HEK293T (cell line): ENCODE results near the gene NAA25.
"Not testable (repeated sequence)": the region's sequence is repeated elsewhere in the genome, so short reads cannot be mapped to it uniquely, and the experiment has no call there.

Experiments used
- CTCF ChIA-PET: fragments of 350-600 bp; formaldehyde crosslinking; extraction: SDS; loops from one replicate; lab custom pipeline; 2021; ENCODE audit warnings: antibody characterized with exemption, inconsistent platforms; lab: Yijun Ruan, JAX
- POLR2A ChIA-PET: fragments of 350-600 bp; formaldehyde crosslinking; extraction: SDS; loops from one replicate; lab custom pipeline; 2020; ENCODE audit warnings: antibody characterized with exemption, inconsistent platforms; lab: Yijun Ruan, JAX
- DNase-seq: peaks from one replicate; pipeline ENCODE4 v3.0.0; 2012; ENCODE audit warnings: mixed read lengths; ENCODE audit errors: extremely low spot score
- ARNT ChIP-seq: fragments of 450-650 bp; IDR thresholded peaks from 2 replicates; pipeline ENCODE4 v1.6.1; 2017; ENCODE audit warnings: mild to moderate bottlenecking
- BHLHE40 ChIP-seq: fragments of 450-650 bp; IDR thresholded peaks from 2 replicates; pipeline ENCODE4 v1.6.1; 2016; ENCODE audit warnings: mild to moderate bottlenecking, moderate library complexity, borderline replicate concordance
- CTBP1 ChIP-seq: fragments of 450-650 bp; IDR thresholded peaks from 2 replicates; pipeline ENCODE4 v1.6.1; 2016; ENCODE audit warnings: borderline replicate concordance
- ELF4 ChIP-seq: fragments of 450-650 bp; IDR thresholded peaks from 2 replicates; pipeline ENCODE4 v1.6.1; 2017; ENCODE audit warnings: antibody characterized with exemption
- FOXA1 ChIP-seq: fragments of 450-650 bp; IDR thresholded peaks from 2 replicates; pipeline ENCODE4 v1.6.1; 2016; ENCODE audit warnings: mild to moderate bottlenecking
- FOXK2 ChIP-seq: fragments of 450-650 bp; IDR thresholded peaks from 2 replicates; pipeline ENCODE4 v1.6.1; 2016; ENCODE audit warnings: mild to moderate bottlenecking
- FOXM1 ChIP-seq: fragments of 450-650 bp; IDR thresholded peaks from 2 replicates; pipeline ENCODE4 v1.6.1; 2017; ENCODE audit warnings: mild to moderate bottlenecking, borderline replicate concordance
- HDGF ChIP-seq: fragments of 450-650 bp; IDR thresholded peaks from 2 replicates; pipeline ENCODE4 v1.6.1; 2017; ENCODE audit warnings: antibody characterized with exemption, borderline replicate concordance
- L3MBTL2 ChIP-seq: fragments of 450-650 bp; conservative IDR thresholded peaks from 2 replicates; pipeline ENCODE4 v1.6.1; 2016; ENCODE audit warnings: mild to moderate bottlenecking
- LEF1 ChIP-seq: fragments of 450-650 bp; IDR thresholded peaks from 2 replicates; pipeline ENCODE4 v1.6.1; 2017; ENCODE audit warnings: mild to moderate bottlenecking, borderline replicate concordance
- NFRKB ChIP-seq: fragments of 450-650 bp; IDR thresholded peaks from 2 replicates; pipeline ENCODE4 v1.6.1; 2016; ENCODE audit warnings: mild to moderate bottlenecking, moderate library complexity
- SP1 ChIP-seq: fragments of 450-650 bp; IDR thresholded peaks from 2 replicates; pipeline ENCODE4 v1.6.1; 2017
- SUZ12 ChIP-seq: fragments of 450-650 bp; IDR thresholded peaks from 2 replicates; pipeline ENCODE4 v1.6.1; 2016; ENCODE audit warnings: mild to moderate bottlenecking
- TARDBP ChIP-seq: fragments of 450-650 bp; IDR thresholded peaks from 2 replicates; pipeline ENCODE4 v1.6.1; 2016
- ZNF384 ChIP-seq: fragments of 450-650 bp; IDR thresholded peaks from 2 replicates; pipeline ENCODE4 v1.6.1; 2016
- TF ChIP-seq, protein P1 (sequence below): fragments of 450-650 bp; IDR thresholded peaks from 2 replicates; pipeline ENCODE4 v1.6.1; 2016

The NAA25 gene

DNA sequence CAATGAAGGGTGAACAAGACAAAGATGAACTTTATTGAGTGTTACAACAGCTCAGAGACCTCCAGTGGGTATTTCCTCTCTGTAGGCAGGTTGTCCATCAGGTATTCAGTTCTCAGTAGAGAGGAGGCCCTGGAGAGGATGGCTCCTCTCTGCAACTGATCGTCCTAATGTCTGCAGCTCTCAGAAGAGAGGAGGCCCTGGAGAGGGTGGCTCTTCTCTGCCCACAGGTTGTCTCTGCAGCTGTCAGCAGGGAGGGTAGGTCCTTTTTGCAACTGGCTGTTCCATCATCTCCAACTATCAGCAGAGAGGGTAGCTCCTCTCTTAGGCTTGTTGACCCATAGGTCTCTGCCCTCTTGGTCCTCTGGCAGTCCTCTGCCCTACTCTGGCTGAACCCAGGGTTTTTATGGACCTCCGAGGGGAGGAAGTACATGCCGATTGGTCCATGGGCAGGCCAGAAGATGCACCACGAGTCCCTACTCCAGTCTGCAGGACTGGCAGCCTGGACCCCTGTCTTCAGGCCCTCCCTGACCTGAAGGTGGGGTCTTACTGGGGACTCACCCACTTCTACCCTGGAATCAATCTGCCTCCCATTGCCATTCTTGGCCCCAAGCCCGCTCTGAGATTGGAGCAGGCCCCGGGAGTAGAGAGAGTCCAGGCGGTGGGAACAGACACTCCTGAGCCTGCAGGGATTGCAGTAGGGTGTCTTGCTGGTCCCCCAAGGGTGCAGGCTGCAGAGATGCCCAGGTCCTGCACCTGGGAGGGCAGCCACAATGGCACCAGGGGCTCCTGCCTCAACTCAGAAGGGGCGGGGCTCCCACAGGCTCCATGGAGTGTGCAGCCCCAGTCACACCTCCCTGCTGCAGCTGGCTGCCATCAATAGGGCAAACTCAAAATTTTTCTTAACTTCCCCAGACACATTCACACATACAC lies 97.9 kb downstream of the NAA25 start:
- no peak for TF ChIP-seq CTBP1
- no peak for TF ChIP-seq ELF4
- no peak for TF ChIP-seq ARNT
- no peak for TF ChIP-seq NFRKB
- TF ChIP-seq FOXA1: no peak
- no peak for TF ChIP-seq L3MBTL2
- no peak for DNase-seq
- ChIA-PET CTCF (interaction anchor here (0.6 kb wide), 1 partner anchor 71 kb away, joined by 6 read pairs; no protein-coding TSS in a partner anchor), POLR2A (no interaction called here)

DNA sequence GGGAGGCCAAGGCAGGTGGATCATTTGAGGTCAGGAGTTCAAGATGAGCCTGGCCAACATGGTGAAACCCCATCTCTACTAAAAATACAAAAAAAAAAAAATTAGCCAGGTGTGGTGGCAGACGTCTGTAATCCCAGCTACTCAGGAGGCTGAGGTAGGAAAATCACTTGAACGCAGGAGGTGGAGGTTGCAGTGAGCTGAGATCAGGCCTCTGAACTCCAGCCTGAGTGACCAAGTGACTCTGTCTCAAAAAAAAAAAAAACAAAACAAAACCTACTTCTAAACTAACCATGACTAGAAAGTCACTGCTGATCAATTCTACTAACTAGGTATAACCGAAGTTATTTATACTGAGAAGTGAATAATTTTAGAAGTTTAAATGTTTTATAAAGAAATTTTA lies 99.0 kb downstream of the NAA25 start:
- CTCF ChIA-PET: interaction anchor here (0.6 kb wide), 2 partner anchors 70 to 487 kb away, joined by 4 to 6 read pairs; no protein-coding TSS in a partner anchor
- POLR2A ChIA-PET, DNase-seq: not testable (repeated sequence)

DNA sequence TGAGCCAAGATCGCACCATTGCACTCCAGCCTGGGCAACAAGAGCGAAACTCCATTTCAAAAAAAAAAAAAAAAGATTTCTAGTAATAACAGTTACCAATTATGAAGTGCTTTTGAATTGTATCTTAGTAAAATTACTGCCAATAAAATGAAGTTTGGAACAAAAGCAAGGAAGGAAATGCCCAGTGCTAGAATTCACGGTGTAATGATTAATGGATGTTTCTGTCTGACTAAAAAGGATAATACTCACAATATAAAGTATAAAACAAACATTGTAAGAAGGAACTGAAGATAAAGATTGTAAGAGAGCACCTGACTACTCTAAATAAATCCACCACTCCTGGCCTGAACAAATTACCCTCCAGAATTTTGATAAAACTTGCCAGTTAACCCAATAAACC lies 99.7 kb downstream of the NAA25 start:
- no peak for TF ChIP-seq TARDBP
- TF ChIP-seq HDGF: no peak
- TF ChIP-seq CTBP1: no peak
- no peak for TF ChIP-seq LEF1
- no peak for TF ChIP-seq SUZ12
- TF ChIP-seq SP1: no peak
- no peak for TF ChIP-seq FOXK2
- TF ChIP-seq, protein P1, sequence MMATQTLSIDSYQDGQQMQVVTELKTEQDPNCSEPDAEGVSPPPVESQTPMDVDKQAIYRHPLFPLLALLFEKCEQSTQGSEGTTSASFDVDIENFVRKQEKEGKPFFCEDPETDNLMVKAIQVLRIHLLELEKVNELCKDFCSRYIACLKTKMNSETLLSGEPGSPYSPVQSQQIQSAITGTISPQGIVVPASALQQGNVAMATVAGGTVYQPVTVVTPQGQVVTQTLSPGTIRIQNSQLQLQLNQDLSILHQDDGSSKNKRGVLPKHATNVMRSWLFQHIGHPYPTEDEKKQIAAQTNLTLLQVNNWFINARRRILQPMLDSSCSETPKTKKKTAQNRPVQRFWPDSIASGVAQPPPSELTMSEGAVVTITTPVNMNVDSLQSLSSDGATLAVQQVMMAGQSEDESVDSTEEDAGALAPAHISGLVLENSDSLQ: no peak
- no peak for TF ChIP-seq ARNT
- TF ChIP-seq FOXA1: no peak
- no peak for TF ChIP-seq NFRKB
- TF ChIP-seq ZNF384: no peak
- no peak for TF ChIP-seq ELF4
- TF ChIP-seq L3MBTL2: no peak
- TF ChIP-seq FOXM1: no peak
- TF ChIP-seq BHLHE40: no peak
- POLR2A ChIA-PET: no interaction called here
- CTCF ChIA-PET: no interaction called here
- no peak for DNase-seq

DNA sequence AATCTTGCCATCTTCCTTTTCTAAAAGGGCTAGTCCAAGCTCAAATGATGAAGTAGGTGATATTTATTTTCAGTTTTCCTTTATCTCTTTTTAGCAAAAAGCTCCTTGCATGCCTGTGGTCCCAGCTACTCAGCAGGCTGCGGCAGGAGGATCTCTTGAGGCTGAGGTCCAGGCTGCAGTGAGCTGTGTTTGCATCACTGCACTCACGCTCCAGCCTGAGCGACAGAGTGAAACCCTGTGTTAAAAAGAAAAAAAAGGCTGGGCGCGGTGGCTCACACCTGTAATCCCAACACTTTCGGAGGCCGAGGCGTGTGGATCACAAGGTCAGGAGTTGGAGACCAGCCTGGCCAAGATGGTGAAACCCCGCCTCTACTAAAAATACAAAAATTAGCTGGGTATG lies 100.6 kb downstream of the NAA25 start:
- no peak for DNase-seq
- TF ChIP-seq HDGF (no peak), L3MBTL2 (no peak), BHLHE40 (no peak), ELF4 (no peak), TARDBP (no peak), CTBP1 (no peak), FOXK2 (no peak), SP1 (no peak), LEF1 (no peak)
- TF ChIP-seq, protein P1: no peak
- ChIA-PET CTCF (no interaction called here), POLR2A (no interaction called here)

DNA sequence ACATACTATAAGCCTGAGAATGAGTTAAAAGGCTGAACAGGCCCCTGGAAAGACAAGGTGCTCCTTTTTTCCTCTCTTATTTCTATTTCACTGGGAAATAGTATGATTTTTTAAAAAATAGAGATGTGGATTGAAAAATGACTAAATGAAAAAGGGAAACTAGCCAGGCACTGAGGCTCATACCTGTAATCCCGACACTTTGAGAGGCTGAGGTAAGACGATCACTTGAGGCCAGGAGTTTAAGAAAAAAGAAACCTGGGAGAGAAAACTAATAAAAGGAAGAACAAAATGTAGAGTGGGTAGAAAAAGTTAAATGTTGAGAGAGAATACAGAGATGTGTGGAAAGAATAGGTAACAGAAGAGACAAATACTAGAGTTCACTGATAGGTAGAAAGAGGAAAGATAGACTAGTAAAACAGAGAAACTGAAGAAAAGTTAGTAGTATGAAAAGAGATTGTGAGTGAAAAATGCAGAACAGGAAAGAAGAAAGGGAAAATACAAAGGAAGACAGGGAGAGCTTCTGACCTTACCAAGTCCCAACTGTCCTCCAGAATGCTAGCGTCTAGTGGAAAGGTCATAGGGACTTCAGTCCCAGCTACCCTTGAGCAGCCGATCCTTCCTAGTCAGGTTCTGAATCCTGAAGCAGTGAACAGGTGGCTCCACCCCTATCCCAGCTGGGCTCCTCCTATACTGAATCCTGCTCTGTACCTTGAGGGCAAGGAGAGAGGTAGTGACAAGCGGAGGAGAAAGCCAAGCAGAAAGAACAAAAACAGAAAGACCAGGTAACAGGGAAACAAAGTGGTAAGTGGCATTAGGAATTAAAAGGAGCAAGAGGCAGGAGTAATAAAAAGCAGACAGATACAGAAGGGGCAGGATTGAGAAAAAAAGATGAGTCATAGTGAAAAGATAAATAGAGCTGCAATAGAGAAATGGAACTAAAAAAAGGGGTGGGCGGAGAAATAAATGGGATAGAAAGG lies 102.9 kb downstream of the NAA25 start:
- CTCF ChIA-PET: no interaction called here
- POLR2A ChIA-PET: interaction anchor here (1.2 kb wide), 1 partner anchor 8 kb away, joined by 4 read pairs; no protein-coding TSS in a partner anchor
- peak; percentile 31 for DNase-seq
- no peak for TF ChIP-seq ELF4
- TF ChIP-seq BHLHE40: no peak
- no peak for TF ChIP-seq FOXA1
- TF ChIP-seq CTBP1: no peak
- TF ChIP-seq TARDBP: no peak
- no peak for TF ChIP-seq LEF1
- TF ChIP-seq, protein P1: no peak
- no peak for TF ChIP-seq HDGF
- TF ChIP-seq L3MBTL2: no peak
- no peak for TF ChIP-seq SUZ12
- no peak for TF ChIP-seq SP1
- no peak for TF ChIP-seq ARNT
- TF ChIP-seq ZNF384: no peak
- TF ChIP-seq FOXM1: no peak
- no peak for TF ChIP-seq FOXK2
- no peak for TF ChIP-seq NFRKB
